Progenitor cell of endocrine pancreas (in vitro differentiated cells): ENCODE results near the gene OR2V2. TPM values are rescaled to one million over a fixed set of nuclear protein-coding genes. Genes with fewer than 3 reads are reported as not detected.
"Not testable (repeated sequence)": the region's sequence is repeated elsewhere in the genome, so short reads cannot be mapped to it uniquely, and the experiment has no call there.

Source experiments
- DNase-seq: peaks from one replicate; pipeline ENCODE4 v3.0.0; 2021; ENCODE audit warnings: low spot score; ENCODE audit not compliant: unreplicated experiment
- H3K27ac Mint-ChIP-seq: 2 replicates; pipeline ENCODE4 v1.8.0; 2021; ENCODE audit warnings: mild to moderate bottlenecking, moderate library complexity, mixed read lengths
- H3K27me3 Mint-ChIP-seq: 2 replicates; pipeline ENCODE4 v1.8.0; 2021; ENCODE audit warnings: mixed read lengths
- H3K36me3 Mint-ChIP-seq: 2 replicates; pipeline ENCODE4 v1.8.0; 2022; ENCODE audit warnings: mixed read lengths; ENCODE audit not compliant: insufficient read depth
- H3K4me1 Mint-ChIP-seq: 2 replicates; pipeline ENCODE4 v1.8.0; 2021; ENCODE audit warnings: low read depth, mixed read lengths
- H3K4me3 Mint-ChIP-seq: 2 replicates; pipeline ENCODE4 v1.8.0; 2021; ENCODE audit warnings: low read depth, mild to moderate bottlenecking, moderate library complexity, mixed read lengths
- H3K9me3 Mint-ChIP-seq: 2 replicates; pipeline ENCODE4 v1.8.0; 2021; ENCODE audit warnings: low read depth, mixed read lengths
- total RNA-seq: library from RNA; stranded (reverse); gene quantifications from 2 replicates; pipeline ENCODE4 v1.2.1, GENCODE V29; 2021
- TF ChIP-seq, protein P1 (sequence below): fragments of 200-600 bp; sonication (generic); IDR thresholded peaks from one replicate; pipeline ENCODE4 v1.5.0; 2021; ENCODE audit warnings: antibody characterized with exemption, mild to moderate bottlenecking; ENCODE audit not compliant: unreplicated experiment

Gene OR2V2
- total RNA-seq, 1 donor from 2014 or later: not detected

DNA sequence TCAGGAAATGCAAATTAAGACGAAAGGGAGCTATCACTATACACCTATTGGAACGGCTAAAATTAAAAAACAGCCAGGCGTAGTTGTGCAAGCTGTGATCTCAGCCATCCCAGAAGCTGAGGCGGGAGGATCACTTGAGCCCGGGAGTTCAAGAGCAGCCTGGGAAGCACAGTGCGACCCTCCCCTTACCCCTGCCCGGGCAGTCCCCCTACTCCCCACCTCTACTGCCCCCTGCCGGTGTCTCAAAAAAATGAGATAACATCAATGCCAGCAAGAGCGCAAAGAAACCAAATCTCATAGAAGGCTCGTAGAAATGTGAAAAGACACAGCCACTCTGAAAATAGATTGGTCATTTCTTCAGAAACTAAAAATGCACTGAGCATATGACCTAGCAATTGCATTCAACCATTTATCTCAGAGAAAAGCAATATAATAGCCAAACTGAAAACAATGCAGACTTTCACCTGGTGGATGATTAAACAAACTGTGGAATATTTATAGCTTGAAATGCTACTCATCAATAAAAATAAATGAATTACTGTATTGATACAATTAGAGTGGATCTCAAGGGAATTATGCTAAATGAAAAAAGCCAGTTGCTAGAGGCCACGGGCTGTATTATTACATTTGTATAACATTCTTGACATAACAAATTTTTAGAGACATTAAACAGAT, 20.6 kb downstream of the OR2V2 start:
- Mint-ChIP-seq H3K4me3 (no peak overlapping the region), H3K27me3 (peaks cover 96% of the 10 kb centered on the region)

GRCh38 chr5:181168595-181169118, 21.3 kb downstream of the OR2V2 start:
- Mint-ChIP-seq H3K27ac (no peak overlapping the region), H3K4me1 (peaks cover 13% of the 10 kb centered on the region), H3K27me3 (peaks cover 96% of the 10 kb centered on the region), H3K36me3 (no peaks in the 10 kb centered on the region), H3K9me3 (no peaks in the 10 kb centered on the region), H3K4me3 (no peak overlapping the region)
- TF ChIP-seq, protein P1, sequence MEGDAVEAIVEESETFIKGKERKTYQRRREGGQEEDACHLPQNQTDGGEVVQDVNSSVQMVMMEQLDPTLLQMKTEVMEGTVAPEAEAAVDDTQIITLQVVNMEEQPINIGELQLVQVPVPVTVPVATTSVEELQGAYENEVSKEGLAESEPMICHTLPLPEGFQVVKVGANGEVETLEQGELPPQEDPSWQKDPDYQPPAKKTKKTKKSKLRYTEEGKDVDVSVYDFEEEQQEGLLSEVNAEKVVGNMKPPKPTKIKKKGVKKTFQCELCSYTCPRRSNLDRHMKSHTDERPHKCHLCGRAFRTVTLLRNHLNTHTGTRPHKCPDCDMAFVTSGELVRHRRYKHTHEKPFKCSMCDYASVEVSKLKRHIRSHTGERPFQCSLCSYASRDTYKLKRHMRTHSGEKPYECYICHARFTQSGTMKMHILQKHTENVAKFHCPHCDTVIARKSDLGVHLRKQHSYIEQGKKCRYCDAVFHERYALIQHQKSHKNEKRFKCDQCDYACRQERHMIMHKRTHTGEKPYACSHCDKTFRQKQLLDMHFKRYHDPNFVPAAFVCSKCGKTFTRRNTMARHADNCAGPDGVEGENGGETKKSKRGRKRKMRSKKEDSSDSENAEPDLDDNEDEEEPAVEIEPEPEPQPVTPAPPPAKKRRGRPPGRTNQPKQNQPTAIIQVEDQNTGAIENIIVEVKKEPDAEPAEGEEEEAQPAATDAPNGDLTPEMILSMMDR: no peak
- no peak for DNase-seq

More for the DNA sequence above, 20.6 kb downstream of the OR2V2 start:
- TF ChIP-seq, protein P1: peak; percentile 61
- DNase-seq: peak; percentile 39
- H3K36me3 Mint-ChIP-seq: no peaks in the 10 kb centered on the region
- H3K27ac Mint-ChIP-seq: no peak overlapping the region
- peaks cover 9% of the 10 kb centered on the region for H3K4me1 Mint-ChIP-seq
- H3K9me3 Mint-ChIP-seq: no peaks in the 10 kb centered on the region

- H3K27ac Mint-ChIP-seq: peak overlapping the region; percentile 77
- H3K9me3 Mint-ChIP-seq, H3K36me3 Mint-ChIP-seq: not testable (repeated sequence)
- H3K4me3 Mint-ChIP-seq: peak overlapping the region; percentile 61
- H3K4me1 Mint-ChIP-seq: peaks cover 13% of the 10 kb centered on the region
- DNase-seq: peak; percentile 46
- peaks cover 96% of the 10 kb centered on the region for H3K27me3 Mint-ChIP-seq
These were observed 22.3 kb downstream of the OR2V2 start for GRCh38 chr5:181169459-181170236.

DNA sequence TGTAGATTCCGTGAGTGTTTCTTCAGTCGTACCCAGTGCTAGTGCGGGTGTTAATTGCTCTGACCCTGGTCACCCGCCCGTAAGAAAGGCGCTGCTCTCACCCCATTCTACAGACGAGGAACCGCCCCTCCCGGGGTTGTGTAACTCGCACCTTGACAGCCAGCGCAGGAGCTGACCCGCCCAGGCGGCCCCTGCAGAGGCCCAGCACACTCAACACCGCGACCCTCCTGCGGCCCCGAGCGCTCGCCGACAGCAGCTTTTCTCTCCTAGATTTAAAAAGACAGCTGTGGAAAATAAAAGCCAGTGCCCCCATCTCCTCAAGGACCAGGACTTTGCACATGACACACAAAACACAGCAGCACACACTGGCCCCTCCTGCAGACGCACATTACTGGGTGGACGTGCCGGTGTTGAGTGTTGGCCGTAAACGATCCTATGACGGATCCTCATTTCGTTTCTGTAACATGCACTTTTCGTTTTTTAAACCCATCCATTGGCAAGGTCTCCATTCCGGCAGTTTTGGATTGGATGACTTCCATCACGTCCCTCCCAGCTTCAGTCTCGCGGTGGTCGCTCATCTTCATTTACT, 22.9 kb downstream of the OR2V2 start:
- peaks cover 94% of the 10 kb centered on the region for H3K27me3 Mint-ChIP-seq
- TF ChIP-seq, protein P1: no peak
- H3K4me3 Mint-ChIP-seq: peak overlapping the region; percentile 61
- H3K4me1 Mint-ChIP-seq: peaks cover 13% of the 10 kb centered on the region
- no peaks in the 10 kb centered on the region for H3K36me3 Mint-ChIP-seq
- no peaks in the 10 kb centered on the region for H3K9me3 Mint-ChIP-seq
- DNase-seq: no peak
- H3K27ac Mint-ChIP-seq: peak overlapping the region; percentile 77

GRCh38 chr5:181170996-181171395, 23.6 kb downstream of the OR2V2 start:
- no peak for DNase-seq
- TF ChIP-seq, protein P1: no peak
- H3K36me3 Mint-ChIP-seq: no peaks in the 10 kb centered on the region
- H3K9me3 Mint-ChIP-seq: no peaks in the 10 kb centered on the region
- H3K4me3 Mint-ChIP-seq: no peak overlapping the region
- H3K4me1 Mint-ChIP-seq: peaks cover 13% of the 10 kb centered on the region
- H3K27ac Mint-ChIP-seq: no peak overlapping the region
- peaks cover 90% of the 10 kb centered on the region for H3K27me3 Mint-ChIP-seq
